H1 (cell line): Measurements from ENCODE around the gene MLANA. TPM values are rescaled to one million over a fixed set of nuclear protein-coding genes. Genes with fewer than 3 reads are reported as not detected.

Experiments
- CTCF ChIA-PET: fragments of 300-600 bp; sonication (Branson Sonifier 250); formaldehyde crosslinking; loops from one replicate; lab custom pipeline; 2021; ENCODE audit not compliant: partially characterized antibody; lab: Charles Lee
- POLR2A ChIA-PET: fragments of 300-600 bp; sonication (Branson Sonifier 250); formaldehyde crosslinking; loops from one replicate; lab custom pipeline; 2021; ENCODE audit warnings: inconsistent platforms; ENCODE audit not compliant: partially characterized antibody; lab: Charles Lee
- DNase-seq, 2 experiments: peaks; one replicate each; pipeline versions ENCODE4 v3.0.0 to v3.0.0-alpha.2; 2010 to 2022; ENCODE audit warnings: low spot score in 2 of 2, low read depth in 1 of 2, mixed read lengths in 1 of 2
- FAIRE-seq: peaks from 2 replicates; lab custom pipeline; 2011; peaks lifted over from hg19 to GRCh38; lab: Jason Lieb, UNC
- H2AFZ ChIP-seq: 2 replicates; pipeline ENCODE4 v1.8.1; 2012; ENCODE audit warnings: low read length, inconsistent platforms
- H2AK5ac ChIP-seq: 2 replicates; pipeline ENCODE4 v1.6.1; 2013; ENCODE audit warnings: low read depth, low read length
- H2BK120ac ChIP-seq: replicated peaks from 2 replicates; pipeline ENCODE3; 2013; ENCODE audit warnings: low read depth, low read length, inconsistent platforms
- H2BK12ac ChIP-seq: 2 replicates; pipeline ENCODE4 v1.6.1; 2013; ENCODE audit warnings: low read depth, low read length
- H2BK15ac ChIP-seq: 2 replicates; pipeline ENCODE4 v1.6.1; 2013; ENCODE audit warnings: low read length
- H2BK20ac ChIP-seq: 2 replicates; pipeline ENCODE4 v1.6.1; 2013; ENCODE audit warnings: low read length
- H2BK5ac ChIP-seq: 2 replicates; pipeline ENCODE4 v1.6.1; 2013; ENCODE audit warnings: low read depth, low read length
- H3K14ac ChIP-seq: 2 replicates; pipeline ENCODE4 v1.6.1; 2013; ENCODE audit warnings: inconsistent platforms; ENCODE audit not compliant: insufficient read length
- H3K18ac ChIP-seq: 2 replicates; pipeline ENCODE4 v1.6.1; 2013; ENCODE audit warnings: low read length; ENCODE audit errors: extremely low read depth
- H3K23ac ChIP-seq: 2 replicates; pipeline ENCODE4 v1.6.1; 2013; ENCODE audit warnings: inconsistent platforms; ENCODE audit not compliant: insufficient read length
- H3K23me2 ChIP-seq: 2 replicates; pipeline ENCODE4 v1.6.1; 2013; ENCODE audit warnings: low read depth, low read length
- H3K27ac ChIP-seq: 2 replicates; pipeline ENCODE4 v1.6.1; 2011; ENCODE audit warnings: low read depth, low read length, inconsistent platforms
- H3K27me3 ChIP-seq, 4 experiments: replicated peaks in 1 of 4; 1 replicate in 1 of 4; 2 replicates in 3 of 4; pipeline versions ENCODE4 v1.6.1 to v1.8.1; 2011 to 2013; ENCODE audit warnings: low read length in 3 of 4, mild to moderate bottlenecking in 3 of 4, inconsistent platforms in 2 of 4, mixed read lengths in 2 of 4, moderate library complexity in 1 of 4; ENCODE audit not compliant: control insufficient read depth in 3 of 4, insufficient read depth in 3 of 4; ENCODE audit errors: extremely low read depth in 1 of 4
- H3K36me3 ChIP-seq, 4 experiments: 2 replicates each; pipeline versions ENCODE4 v1.6.1 to v1.8.1; 2011 to 2013; ENCODE audit warnings: mild to moderate bottlenecking in 4 of 4, low read length in 3 of 4, moderate library complexity in 2 of 4, control low read depth in 1 of 4, inconsistent platforms in 1 of 4; ENCODE audit not compliant: insufficient read depth in 4 of 4, control insufficient read depth in 2 of 4
- H3K4ac ChIP-seq: replicated peaks from 2 replicates; pipeline ENCODE3; 2013; ENCODE audit warnings: low read length, low read depth, mixed read lengths, inconsistent platforms; ENCODE audit not compliant: insufficient read length
- H3K4me1 ChIP-seq, 4 experiments: replicated peaks in 1 of 4; 1 replicate in 1 of 4; 2 replicates in 3 of 4; pipeline versions ENCODE4 v1.6.1 to v1.8.1; 2011 to 2013; ENCODE audit warnings: low read length in 3 of 4, inconsistent platforms in 2 of 4, mixed read lengths in 1 of 4; ENCODE audit not compliant: insufficient read depth in 4 of 4, control insufficient read depth in 3 of 4
- H3K4me2 ChIP-seq, 2 experiments: 2 replicates each; pipeline versions ENCODE4 v1.6.1 to v1.8.1; 2011 to 2013; ENCODE audit warnings: low read depth in 2 of 2, low read length in 2 of 2, control low read depth in 1 of 2, inconsistent platforms in 1 of 2, mild to moderate bottlenecking in 1 of 2; ENCODE audit not compliant: insufficient read depth in 1 of 2
- H3K4me3 ChIP-seq, 4 experiments: fragments of 200-600, 300-600 bp in 1 of 4; sonication (generic), shearing (Covaris generic), sonication (Bioruptor Twin) in 1 of 4; 2 replicates each; pipeline versions ENCODE4 v1.5.1 to v1.8.1; 2011 to 2016; ENCODE audit warnings: low read length in 4 of 4, low read depth in 3 of 4, control low read depth in 2 of 4, inconsistent platforms in 2 of 4, mild to moderate bottlenecking in 2 of 4, mixed read lengths in 1 of 4, moderate library complexity in 1 of 4; ENCODE audit not compliant: insufficient read depth in 2 of 4; ENCODE audit errors: extremely low read depth in 1 of 4
- H3K56ac ChIP-seq: replicated peaks from 2 replicates; pipeline ENCODE3; 2013; ENCODE audit warnings: low read depth, mild to moderate bottlenecking, mixed read lengths, low read length, inconsistent platforms; ENCODE audit not compliant: insufficient read length
- H3K79me1 ChIP-seq: 2 replicates; pipeline ENCODE4 v1.6.1; 2013; ENCODE audit warnings: low read depth, low read length, control low read depth
- H3K79me2 ChIP-seq, 2 experiments: 2 replicates each; pipeline versions ENCODE4 v1.6.1 to v1.8.1; 2012 to 2013; ENCODE audit warnings: low read length in 2 of 2, mild to moderate bottlenecking in 2 of 2, inconsistent platforms in 1 of 2; ENCODE audit not compliant: insufficient read depth in 2 of 2, control insufficient read depth in 1 of 2
- H3K9ac ChIP-seq, 4 experiments: replicated peaks in 1 of 4; 1 replicate in 1 of 4; 2 replicates in 3 of 4; pipeline versions ENCODE4 v1.6.1 to v1.8.1; 2011 to 2013; ENCODE audit warnings: low read depth in 3 of 4, low read length in 3 of 4, control low read depth in 2 of 4, mild to moderate bottlenecking in 2 of 4, moderate library complexity in 2 of 4, inconsistent platforms in 1 of 4; ENCODE audit errors: extremely low read depth in 1 of 4
- H3K9me3 ChIP-seq, 2 experiments: 2 replicates each; pipeline versions ENCODE4 v1.6.1 to v1.8.1; 2012 to 2013; ENCODE audit warnings: mild to moderate bottlenecking in 2 of 2, moderate library complexity in 2 of 2, control low read depth in 1 of 2, inconsistent platforms in 1 of 2, low read depth in 1 of 2, low read length in 1 of 2, mixed read lengths in 1 of 2; ENCODE audit not compliant: insufficient read depth in 2 of 2
- H4K20me1 ChIP-seq, 2 experiments: replicated peaks in 1 of 2; 2 replicates each; pipeline versions ENCODE3 to v1.8.1; 2011 to 2013; ENCODE audit warnings: inconsistent platforms in 2 of 2, low read length in 2 of 2, mild to moderate bottlenecking in 1 of 2; ENCODE audit not compliant: insufficient read depth in 2 of 2, control insufficient read depth in 1 of 2
- H4K5ac ChIP-seq: 2 replicates; pipeline ENCODE4 v1.6.1; 2013; ENCODE audit warnings: low read length, low read depth, mixed read lengths, inconsistent platforms; ENCODE audit not compliant: insufficient read length
- H4K8ac ChIP-seq: 2 replicates; pipeline ENCODE4 v1.8.0; 2013; ENCODE audit warnings: mild to moderate bottlenecking, moderate library complexity, low read length, inconsistent platforms; ENCODE audit not compliant: insufficient read depth; ENCODE audit errors: extremely low read depth
- H4K91ac ChIP-seq: replicated peaks from 2 replicates; pipeline ENCODE3; 2013; ENCODE audit warnings: low read length, mixed read lengths, inconsistent platforms; ENCODE audit not compliant: insufficient read length
- CEBPB ChIP-seq: IDR thresholded peaks from 2 replicates; pipeline ENCODE4 v1.6.1; 2012; ENCODE audit warnings: low read depth, low read length
- GTF2F1 ChIP-seq: IDR thresholded peaks from 2 replicates; pipeline ENCODE4 v1.6.1; 2012; ENCODE audit warnings: low read depth, low read length, improper control_type of control experiment, borderline replicate concordance
- KDM5A ChIP-seq: fragments of 200-600 bp; IDR thresholded peaks from 2 replicates; pipeline ENCODE4 v1.7.1; 2012; ENCODE audit warnings: mild to moderate bottlenecking, low read length, inconsistent platforms, mixed read lengths
- RXRA ChIP-seq: IDR thresholded peaks from 2 replicates; pipeline ENCODE4 v1.6.1; 2011; ENCODE audit warnings: low read depth, mild to moderate bottlenecking, low read length, moderate library complexity; ENCODE audit not compliant: insufficient read depth
- SP2 ChIP-seq: IDR thresholded peaks from 2 replicates; pipeline ENCODE4 v1.6.1; 2012; ENCODE audit warnings: mild to moderate bottlenecking, low read length, inconsistent platforms
- WGBS, 2 experiments: shearing (Covaris generic) in 1 of 2; methylation state at CpG; one replicate each; pipeline versions ENCODE4 v1.1.6 to v1.1.7; 2013 to 2015; ENCODE audit warnings: low lambda C conversion rate in 2 of 2, mixed read lengths in 2 of 2, inconsistent platforms in 1 of 2, low coverage in 1 of 2, missing lambda C conversion rate in 1 of 2; ENCODE audit not compliant: insufficient replicate concordance in 2 of 2, insufficient coverage in 1 of 2, insufficient read length in 1 of 2; ENCODE audit errors: extremely low coverage in 1 of 2, missing lambda C conversion rate in 1 of 2; 5-methylcytosine and 5-hydroxymethylcytosine counted together
- polyA plus RNA-seq, 7 experiments: library from polyadenylated mRNA; depleted of rRNA in 3 of 7; stranded (reverse) in 5 of 7; unstranded in 2 of 7; fragments of >200 nt in 5 of 7; fragments of 200-250 nt in 2 of 7; gene quantifications; 1 replicate in 5 of 7; 2 replicates in 1 of 7; 4 replicates in 1 of 7; pipeline versions ENCODE4 v1.2.1 to v1.2.3, GENCODE V29; 2011 to 2013; ENCODE audit warnings: missing spikeins in 2 of 7, mixed read lengths in 2 of 7
- total RNA-seq: library from RNA; stranded (reverse); fragmentation: NEBNext Ultra II Directional; extraction: Animal tissue kit (Norgen Biotek cat#: 25700); gene quantifications from 2 replicates; pipeline ENCODE4 v1.2.1, GENCODE V29; 2021

Gene MLANA
- total and polyA plus RNA-seq, 2 of the 8 experiments (the other 6 are each of a cell fraction or from before 2014, with no cell fraction given): not detected

- no peak for FAIRE-seq
- Histone ChIP-seq H3K18ac (no peak overlapping the region), H3K23ac (no peak overlapping the region), H2BK20ac (no peak overlapping the region), H2BK15ac (no peak overlapping the region), H3K4me1 (peaks cover 0 to 2% (median 2%) of the 10 kb centered on the region in 4 experiments; a peak in 4 of 7 replicates), H3K14ac (no peak overlapping the region), H3K27me3 (no peaks in the 10 kb centered on the region), H4K5ac (no peak overlapping the region), H3K27ac (no peak overlapping the region), H3K4me2 (no peak overlapping the region), H3K79me1 (no peaks in the 10 kb centered on the region), H2AFZ (no peak overlapping the region), H3K56ac (no peak overlapping the region), H4K8ac (no peak overlapping the region), H3K9me3 (no peaks in the 10 kb centered on the region), H2BK5ac (no peak overlapping the region), H3K9ac (no peak overlapping the region), H3K4me3 (no peak overlapping the region), H4K91ac (no peak overlapping the region), H4K20me1 (no peaks in the 10 kb centered on the region), H3K4ac (no peak overlapping the region), H3K23me2 (no peaks in the 10 kb centered on the region), H2AK5ac (no peak overlapping the region), H2BK120ac (no peak overlapping the region), H3K36me3 (no peaks in the 10 kb centered on the region), H2BK12ac (no peak overlapping the region), H3K79me2 (no peaks in the 10 kb centered on the region)
- ChIA-PET POLR2A (interaction anchor here (1.5 kb wide), 1 partner anchor 38 kb away, joined by 4 read pairs; the partner anchor contains the start of gene ERMP1), CTCF (interaction anchor here (0.8 to 3.5 kb wide), 13 partner anchors 8 to 436 kb away, joined by 3 to 38 read pairs (median 4); partner anchors contain the start of gene RANBP6)
- no peak for DNase-seq
- 91% methylated on average over 3 of the region's 3 CpGs; no CpG with 5 or more reads in 1 of the 2 experiments for WGBS, 2 experiments
- TF ChIP-seq SP2 (no peak), RXRA (no peak), CEBPB (no peak), GTF2F1 (no peak), KDM5A (no peak)
These were observed 20.0 kb upstream of the MLANA start for GRCh38 chr9:5870691-5871090.
